Muscle of arm (tissue), 12 donors: ENCODE results near the gene LYSMD2. TPM values are rescaled to one million over a fixed set of nuclear protein-coding genes. Genes with fewer than 3 reads are reported as not detected.

Experiments
- DNase-seq: peaks from one replicate; pipeline ENCODE4 v3.0.0-alpha.2; 2013
- polyA plus RNA-seq, 12 donors: library from polyadenylated mRNA; unstranded; fragments of 120-200 nt; gene quantifications; one replicate each; pipeline ENCODE4 v1.2.1, GENCODE V29; 2013; ENCODE audit not compliant: insufficient read length in 12 of 12

The LYSMD2 gene
- polyA plus RNA-seq, 12 donors: 5.8 to 11.0 (median 7.9) TPM; not detected in 2

GRCh38 chr15:51721199-51721960 is 16.1 kb downstream of the LYSMD2 start:
- DNase-seq: no peak

- DNase-seq: no peak
These were observed 17.1 kb downstream of the LYSMD2 start for GRCh38 chr15:51720201-51720995.

- DNase-seq: no peak
These were observed 18.7 kb downstream of the LYSMD2 start for GRCh38 chr15:51718746-51719145.

- DNase-seq: no peak
These were observed 19.2 kb downstream of the LYSMD2 start for GRCh38 chr15:51718219-51718618.

GRCh38 chr15:51714911-51715310 is 22.5 kb downstream of the LYSMD2 start:
- DNase-seq: no peak

- no peak for DNase-seq
These were observed 23.3 kb downstream of the LYSMD2 start for GRCh38 chr15:51714162-51714561.

GRCh38 chr15:51709031-51709430 is 28.4 kb downstream of the LYSMD2 start:
- no peak for DNase-seq

- DNase-seq: peak; percentile 88
These were observed 29.4 kb downstream of the LYSMD2 start for GRCh38 chr15:51708013-51708412.

- no peak for DNase-seq
These were observed 30.4 kb downstream of the LYSMD2 start for GRCh38 chr15:51706926-51707608.

- peak; percentile 86 for DNase-seq
These were observed 31.2 kb downstream of the LYSMD2 start for GRCh38 chr15:51706291-51706690.

GRCh38 chr15:51702710-51703109 is 34.7 kb downstream of the LYSMD2 start:
- no peak for DNase-seq

GRCh38 chr15:51699373-51699772 is 38.1 kb downstream of the LYSMD2 start:
- DNase-seq: no peak

- DNase-seq: no peak
These were observed 40.3 kb downstream of the LYSMD2 start for GRCh38 chr15:51697163-51697562.

- DNase-seq: no peak
These were observed 40.9 kb downstream of the LYSMD2 start for GRCh38 chr15:51696566-51696965.

GRCh38 chr15:51692154-51692553 is 45.3 kb downstream of the LYSMD2 start:
- no peak for DNase-seq

GRCh38 chr15:51688863-51689262 is 48.6 kb downstream of the LYSMD2 start:
- DNase-seq: no peak

- DNase-seq: no peak
These were observed 49.9 kb downstream of the LYSMD2 start for GRCh38 chr15:51687565-51687964.

- peak; percentile 78 for DNase-seq
These were observed 56.0 kb downstream of the LYSMD2 start, which contains the start of gene SCG3 for GRCh38 chr15:51681303-51681963. TSS of gene SCG3 (plus strand) at chr15:51681503. CDS start at chr15:51681756, 253 bp downstream.

- DNase-seq: no peak
These were observed 57.1 kb downstream of the LYSMD2 start for GRCh38 chr15:51680321-51680720.

- DNase-seq: no peak
These were observed 59.4 kb downstream of the LYSMD2 start for GRCh38 chr15:51678096-51678495.

- no peak for DNase-seq
These were observed 60.0 kb downstream of the LYSMD2 start for GRCh38 chr15:51677452-51677851.

- DNase-seq: no peak
These were observed 60.4 kb downstream of the LYSMD2 start for GRCh38 chr15:51677021-51677420.
